ENCODE results near the gene NPPB. TPM values are rescaled to one million over a fixed set of nuclear protein-coding genes. Genes with fewer than 3 reads are reported as not detected.

Gene NPPB
- total RNA-seq, 2 donors from 2014 or later: not detected

DNA sequence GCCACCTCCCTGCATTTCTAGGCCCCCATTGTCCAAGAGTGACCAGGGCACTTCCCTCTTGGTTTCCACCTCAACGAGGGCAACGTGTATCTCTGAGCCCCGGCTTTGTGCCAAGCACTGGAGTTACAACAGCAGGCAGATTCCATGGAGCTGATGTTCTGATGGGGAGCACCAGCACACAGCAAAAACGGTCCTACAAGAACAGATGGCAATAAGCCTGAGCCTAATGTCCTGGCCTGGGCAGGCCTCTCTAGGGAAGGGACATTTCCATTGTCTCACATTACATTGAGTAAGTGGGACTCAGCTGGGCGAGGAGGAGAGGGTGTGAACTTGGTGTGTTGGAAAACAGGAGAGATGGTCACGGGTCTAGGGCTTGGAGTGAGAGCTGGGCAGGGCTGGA lies 27.2 kb upstream of the NPPB start:
- ATAC-seq (no peak), DNase-seq (no peak)
- intact Hi-C loops (cut with DNase I, micrococcal nuclease): no loop called here

DNA sequence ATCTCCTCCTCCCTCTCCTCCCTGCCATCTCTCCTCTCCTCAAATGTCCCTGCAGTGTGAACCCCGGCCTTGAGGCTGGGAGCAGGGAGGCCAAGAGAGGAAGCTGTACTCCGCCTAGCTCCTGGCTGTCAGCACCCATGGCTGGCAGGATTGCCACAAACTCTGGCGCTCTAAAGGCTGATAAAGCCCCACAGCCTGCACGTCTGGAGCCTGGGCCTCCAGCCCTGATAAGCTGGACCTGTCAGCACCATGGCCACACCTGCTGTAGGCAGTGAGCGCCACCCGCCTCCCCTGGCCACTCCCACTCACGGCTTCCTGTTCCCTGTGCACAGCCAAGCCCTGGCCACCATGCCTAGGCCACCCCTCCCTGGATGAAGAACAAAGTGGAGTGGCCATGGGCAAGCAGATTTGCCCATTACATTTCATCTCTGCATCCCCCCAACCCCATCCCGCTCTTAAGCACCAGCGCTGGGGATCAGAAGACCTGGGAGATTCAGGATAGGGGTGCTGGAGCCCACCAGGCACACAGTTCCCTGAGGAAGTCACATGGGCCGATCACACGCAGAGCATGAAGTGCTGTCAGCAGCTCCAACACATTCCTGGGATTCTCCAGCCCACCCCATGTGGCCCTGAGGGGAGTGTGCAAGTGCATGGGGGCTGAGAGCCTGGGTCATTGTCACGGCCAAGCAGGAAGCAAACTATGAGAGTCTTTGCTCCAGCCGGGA lies 24.2 kb upstream of the NPPB start:
- ATAC-seq: peak; percentile 100
- intact Hi-C loops (cut with DNase I, micrococcal nuclease): no loop called here
- DNase-seq: peak; percentile 55 to 75

DNA sequence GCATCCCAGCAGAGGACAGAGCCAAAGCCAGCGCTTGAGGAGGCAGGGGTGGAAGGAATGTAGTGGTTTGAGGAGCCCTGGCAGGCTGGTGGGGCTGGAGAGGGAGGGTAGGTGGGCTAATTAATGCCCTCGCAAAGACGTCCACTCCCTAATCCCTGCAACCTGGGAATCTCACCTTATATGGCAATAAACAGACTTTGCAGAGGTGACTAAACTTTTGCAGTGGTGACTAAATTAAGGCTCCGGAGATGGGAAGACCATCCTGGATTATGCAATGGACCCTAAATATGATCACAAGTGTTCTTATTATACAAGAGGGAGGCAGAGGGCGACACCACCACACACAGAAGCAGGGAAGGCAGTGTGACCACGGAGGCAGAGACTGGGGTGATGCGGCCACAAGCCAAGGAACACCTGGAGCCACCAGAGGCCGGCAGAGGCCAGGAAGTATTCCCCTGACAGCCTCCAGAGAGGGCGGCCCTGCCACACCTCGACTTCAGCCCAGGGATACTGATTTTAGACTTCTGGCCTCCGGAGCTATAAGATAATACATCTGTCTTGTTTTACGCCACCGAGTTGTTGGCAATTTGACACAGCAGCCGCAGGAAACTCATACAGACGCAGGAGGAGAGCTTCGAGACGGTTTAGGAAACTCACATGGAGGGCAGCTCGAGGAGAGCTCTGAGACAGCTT lies 23.1 kb upstream of the NPPB start:
- DNase-seq (no peak), ATAC-seq (no peak)
- intact Hi-C loops (cut with DNase I, micrococcal nuclease): no loop called here

DNA sequence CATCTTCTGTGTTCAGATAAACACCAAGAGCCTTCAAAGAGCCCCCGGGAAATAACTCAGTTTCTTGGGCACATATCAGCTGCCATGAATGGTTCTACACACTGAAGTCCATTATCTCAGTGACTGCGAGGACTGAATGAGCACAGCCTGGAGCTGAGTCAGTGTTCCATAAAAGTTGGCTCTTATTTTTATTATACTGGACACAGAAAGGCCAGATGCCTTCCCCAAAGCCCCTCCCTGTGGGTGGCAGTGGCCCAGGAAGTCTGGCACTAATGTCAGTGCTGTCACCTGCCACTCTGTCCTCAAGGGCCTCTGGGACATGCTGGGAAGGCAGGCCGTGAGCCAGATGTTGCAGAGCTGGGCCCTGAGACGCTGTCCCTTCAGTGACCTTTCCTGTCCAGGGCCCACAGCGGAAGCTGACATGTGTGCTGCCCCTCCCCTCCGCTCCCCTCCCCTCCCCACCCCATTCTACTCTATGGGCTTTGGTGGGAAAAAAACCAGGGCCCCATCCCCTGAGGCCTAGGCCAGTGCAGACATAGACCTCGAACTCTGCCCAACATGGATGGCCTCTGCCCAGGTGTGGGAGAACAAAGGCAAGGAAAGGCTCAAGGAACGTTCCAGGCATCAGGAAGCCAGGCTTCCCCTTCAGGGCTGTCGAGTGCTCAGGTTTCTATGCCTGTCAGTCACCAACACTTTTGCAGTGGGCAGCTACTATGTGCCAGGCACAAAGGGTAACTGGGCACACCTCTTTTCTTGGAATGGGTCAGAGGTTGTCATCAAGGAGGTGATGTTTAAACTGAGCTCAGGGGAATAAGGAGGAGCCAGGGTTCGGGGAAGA lies 22.4 kb upstream of the NPPB start:
- intact Hi-C loops (cut with DNase I, micrococcal nuclease): no loop called here
- ATAC-seq: no peak
- DNase-seq: no peak

DNA sequence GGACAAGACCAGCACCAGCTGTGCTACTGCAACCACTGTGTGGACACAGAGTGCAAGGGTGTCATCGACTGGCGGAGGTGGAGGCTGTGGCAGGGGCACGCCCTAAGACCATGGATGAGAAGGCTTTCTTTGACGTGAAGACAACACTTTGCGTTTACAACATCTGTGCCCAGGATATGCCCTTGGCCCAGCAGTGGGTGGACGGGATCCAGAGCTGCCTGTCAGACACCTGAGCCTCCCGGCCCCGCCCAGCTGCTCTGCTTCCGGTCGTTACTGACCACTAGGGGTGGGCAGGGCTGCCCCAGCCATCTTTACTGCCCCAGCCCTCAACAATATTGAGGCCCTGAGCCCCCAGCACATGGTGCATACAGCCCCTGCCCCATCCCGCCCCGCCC lies 21.4 kb upstream of the NPPB start:
- intact Hi-C loops (cut with DNase I, micrococcal nuclease): no loop called here
- no peak for ATAC-seq
- DNase-seq: no peak

DNA sequence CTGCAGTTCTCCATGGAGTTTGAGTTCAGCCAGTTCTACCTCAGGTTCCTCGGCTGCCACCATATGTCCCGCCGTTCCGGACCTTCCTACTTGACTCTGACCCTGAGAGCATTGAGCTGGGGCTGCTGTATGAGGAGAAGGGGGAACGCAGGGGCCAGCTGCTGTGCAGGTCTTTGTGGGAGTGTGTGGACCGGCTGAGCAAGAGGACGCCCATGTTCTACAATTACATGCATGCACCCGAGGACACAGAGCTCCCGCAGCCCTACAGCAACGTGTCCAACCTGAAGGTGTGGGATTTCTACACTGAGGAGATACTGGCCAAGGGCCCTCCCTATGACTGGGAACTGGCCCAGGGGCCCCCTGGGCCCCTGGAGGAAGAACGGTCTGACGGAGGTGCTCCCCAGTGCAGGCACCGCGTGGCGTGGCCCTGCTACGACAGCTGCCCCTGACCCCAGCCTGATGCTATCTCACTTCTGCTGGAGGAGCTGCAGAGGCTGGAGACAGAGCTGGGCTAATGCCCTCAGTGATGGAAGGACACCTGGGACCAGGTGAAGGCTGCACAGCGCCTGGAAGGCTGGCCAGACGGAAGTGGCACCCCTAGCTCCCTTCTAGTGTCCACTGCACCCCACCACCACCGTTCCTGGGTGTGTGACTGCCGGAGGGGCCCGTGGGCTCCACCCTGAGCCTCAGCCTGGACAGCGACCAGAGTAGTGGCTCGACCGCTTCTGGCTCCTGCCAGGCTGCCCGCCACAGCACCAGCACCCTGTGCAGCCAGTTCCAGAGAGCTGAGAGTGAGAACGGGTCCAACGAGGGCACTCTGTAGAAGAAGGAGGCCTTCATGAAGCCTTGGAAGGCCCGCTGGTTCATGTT lies 20.8 kb upstream of the NPPB start:
- no peak for DNase-seq
- intact Hi-C loops (cut with DNase I, micrococcal nuclease): no loop called here
- ATAC-seq: no peak

DNA sequence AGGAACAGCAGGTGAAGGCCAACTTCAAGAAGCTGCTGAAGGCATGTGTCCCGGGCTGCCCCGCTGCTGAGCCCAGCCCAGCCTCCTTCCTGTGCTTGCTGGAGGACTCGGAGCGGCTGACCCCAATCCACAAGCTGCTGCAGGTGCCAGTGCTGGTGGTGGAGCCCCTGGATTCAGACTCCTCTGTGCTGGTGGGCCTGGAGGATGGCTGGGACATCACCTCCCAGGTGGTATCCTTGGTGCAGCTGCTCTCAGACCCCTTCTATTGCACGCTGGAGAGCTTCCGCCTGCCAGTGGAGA lies 20.1 kb upstream of the NPPB start:
- intact Hi-C loops (cut with DNase I, micrococcal nuclease): no loop called here

DNA sequence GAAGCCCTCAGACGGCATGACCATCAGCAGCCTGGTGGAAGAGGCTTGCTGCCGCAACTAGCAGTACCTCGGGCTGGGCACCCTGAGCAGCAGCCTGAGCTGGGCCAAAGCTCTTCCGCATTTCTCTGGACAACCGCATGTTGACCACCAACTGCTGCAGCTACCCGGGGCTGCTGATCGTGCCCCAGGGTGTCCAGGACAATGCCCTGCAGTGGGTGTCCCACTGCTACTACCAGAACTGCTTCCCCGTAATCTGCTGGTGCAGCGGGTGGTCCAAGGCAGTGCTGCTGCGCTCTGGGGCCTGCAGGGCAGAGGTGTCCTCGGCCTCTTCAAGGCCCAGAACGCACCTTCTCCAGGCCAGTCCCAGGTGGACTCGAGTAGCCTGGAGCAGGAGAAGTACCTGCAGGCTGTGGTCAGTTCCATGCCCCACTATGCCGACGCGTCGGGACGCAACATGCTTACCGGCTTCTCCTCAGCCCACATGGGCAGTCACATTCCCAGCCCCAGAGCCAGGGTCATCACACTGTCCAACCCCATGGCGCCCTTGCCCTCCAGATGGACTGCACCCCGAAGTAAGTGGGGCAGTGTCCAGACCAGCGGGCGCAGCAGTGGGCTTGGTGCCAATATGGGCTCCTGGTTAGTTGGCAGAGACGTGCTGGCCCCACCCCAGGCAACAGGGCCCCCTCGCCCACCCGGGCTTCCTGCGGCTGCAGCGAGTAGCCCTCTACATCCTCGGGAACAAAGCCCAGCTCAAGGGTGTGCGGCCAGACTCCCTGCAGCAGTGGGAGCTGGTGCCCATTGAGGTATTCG lies 19.5 kb upstream of the NPPB start:
- intact Hi-C loops (cut with DNase I, micrococcal nuclease): no loop called here
- no peak for DNase-seq
- no peak for ATAC-seq

More for the DNA sequence above, 20.1 kb upstream of the NPPB start:
- no peak for ATAC-seq
- no peak for DNase-seq

DNA sequence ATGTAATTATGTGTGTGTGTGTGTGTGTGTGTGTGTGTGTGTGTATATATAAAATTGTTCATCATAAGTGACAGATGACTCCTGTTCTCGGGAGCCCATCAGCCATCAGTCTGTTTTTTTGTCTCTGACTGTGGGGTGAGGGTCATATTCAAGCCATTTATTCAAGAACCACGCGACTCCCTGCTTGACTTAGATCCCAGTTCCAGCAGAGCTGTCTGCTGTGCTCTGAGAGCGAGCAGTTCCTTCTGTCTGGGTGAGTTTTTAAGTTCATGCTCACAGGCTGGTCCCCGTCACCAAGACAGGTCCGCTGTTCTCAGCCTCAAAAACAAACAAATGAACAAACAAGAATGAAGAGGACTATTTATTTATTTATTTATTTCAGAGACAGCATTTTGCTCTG lies 18.3 kb upstream of the NPPB start:
- DNase-seq (no peak), ATAC-seq (no peak)
- intact Hi-C loops (cut with DNase I, micrococcal nuclease): no loop called here

DNA sequence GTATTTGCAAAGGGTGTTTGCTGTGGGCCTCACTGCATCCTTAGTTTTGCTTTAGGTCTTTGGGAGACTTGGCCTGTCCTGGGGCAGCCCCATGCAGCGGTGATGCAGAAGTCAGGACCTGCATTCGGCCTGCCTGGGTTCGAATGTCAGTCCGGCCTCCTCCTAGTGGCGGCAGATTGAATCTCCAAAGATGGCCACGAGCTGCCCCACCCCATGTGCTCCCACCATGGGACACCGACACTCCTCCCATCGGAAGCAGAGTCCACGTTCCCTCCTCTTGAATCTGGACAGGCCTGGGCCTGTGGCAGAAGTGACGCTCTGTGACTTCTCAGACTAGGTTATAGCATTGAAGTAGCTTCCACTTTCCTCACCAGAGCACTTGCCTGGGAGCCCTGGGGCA lies 16.3 kb upstream of the NPPB start:
- intact Hi-C loops (cut with DNase I, micrococcal nuclease): no loop called here
- DNase-seq (no peak), ATAC-seq (no peak)

DNA sequence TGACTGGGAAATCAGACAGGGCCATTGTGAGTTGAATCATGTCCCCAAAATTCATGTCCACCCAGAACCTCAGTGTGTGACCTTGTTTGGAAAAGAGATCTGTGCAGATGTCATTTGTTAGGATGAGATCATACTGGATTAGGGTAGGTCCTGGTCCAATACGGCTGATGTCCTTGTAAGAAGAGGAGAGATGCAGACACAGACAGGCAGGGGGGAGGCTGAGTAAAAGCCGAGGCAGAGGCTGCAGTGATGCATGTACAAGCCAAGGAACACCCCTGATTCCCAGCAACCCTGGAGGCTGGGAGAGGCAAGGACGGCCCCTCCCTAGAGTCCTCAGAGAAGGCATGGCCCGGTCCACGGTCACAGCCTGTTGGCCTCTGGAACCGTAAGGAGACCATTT lies 15.9 kb upstream of the NPPB start:
- intact Hi-C loops (cut with DNase I, micrococcal nuclease): no loop called here
- no peak for ATAC-seq
- DNase-seq: no peak

DNA sequence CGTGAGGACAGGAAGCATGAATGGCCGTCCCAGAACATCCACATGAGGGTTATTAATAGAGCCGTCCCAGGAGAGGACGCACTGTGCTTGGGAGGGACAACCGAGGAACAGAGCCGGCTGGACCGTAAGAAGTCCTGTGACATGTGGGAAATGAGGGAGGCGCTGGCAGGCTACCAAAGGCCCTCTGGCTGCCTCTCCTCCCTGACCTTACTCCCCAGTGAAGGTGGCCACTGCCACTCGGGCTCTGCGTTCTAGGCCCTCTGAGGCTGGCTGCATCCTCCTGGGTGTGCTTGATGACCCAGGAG lies 15.5 kb upstream of the NPPB start:
- intact Hi-C loops (cut with DNase I, micrococcal nuclease): no loop called here
- ATAC-seq (no peak), DNase-seq (no peak)

DNA sequence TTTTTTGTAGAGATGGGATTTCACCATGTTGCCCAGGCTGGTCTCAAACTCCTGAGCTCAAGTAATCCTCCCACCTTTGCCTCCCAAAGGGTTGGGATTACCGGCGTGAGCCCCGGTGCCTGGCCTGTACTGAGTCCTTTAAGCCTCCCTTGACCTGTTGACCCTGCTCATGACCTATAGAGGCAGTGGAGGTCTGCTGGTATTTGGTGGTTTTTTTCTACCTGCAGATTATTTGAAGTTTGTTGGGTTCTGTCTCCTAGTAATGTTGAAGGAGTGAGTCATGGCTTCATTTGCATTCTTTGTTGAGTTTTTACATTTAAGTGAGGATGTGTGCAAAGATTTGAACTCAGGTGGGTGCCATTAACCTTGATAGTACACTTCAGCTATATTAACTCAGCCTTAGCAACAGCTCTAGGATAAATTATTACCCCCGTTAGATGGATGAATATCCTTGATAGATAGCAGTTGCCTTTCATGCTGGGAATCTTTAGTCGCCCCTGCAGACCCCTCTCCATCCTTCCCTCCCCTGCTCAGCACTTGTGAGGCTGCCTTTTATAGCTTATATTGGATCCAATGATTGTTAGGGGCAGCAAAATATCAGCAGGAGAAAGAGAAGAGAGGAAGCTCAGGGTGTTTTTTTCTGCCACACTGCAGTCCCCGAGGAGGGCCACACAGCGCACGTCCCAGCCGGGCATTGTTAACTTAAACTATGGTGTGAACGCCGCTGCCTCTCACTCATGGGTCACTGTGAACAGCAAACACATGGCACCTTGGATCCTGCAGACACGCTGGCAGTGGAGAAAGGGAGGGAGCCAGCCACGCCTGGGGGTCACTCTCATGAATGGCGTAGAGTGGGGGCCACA lies 14.9 kb upstream of the NPPB start:
- DNase-seq (no peak), ATAC-seq (no peak)
- intact Hi-C loops (cut with DNase I, micrococcal nuclease): no loop called here

DNA sequence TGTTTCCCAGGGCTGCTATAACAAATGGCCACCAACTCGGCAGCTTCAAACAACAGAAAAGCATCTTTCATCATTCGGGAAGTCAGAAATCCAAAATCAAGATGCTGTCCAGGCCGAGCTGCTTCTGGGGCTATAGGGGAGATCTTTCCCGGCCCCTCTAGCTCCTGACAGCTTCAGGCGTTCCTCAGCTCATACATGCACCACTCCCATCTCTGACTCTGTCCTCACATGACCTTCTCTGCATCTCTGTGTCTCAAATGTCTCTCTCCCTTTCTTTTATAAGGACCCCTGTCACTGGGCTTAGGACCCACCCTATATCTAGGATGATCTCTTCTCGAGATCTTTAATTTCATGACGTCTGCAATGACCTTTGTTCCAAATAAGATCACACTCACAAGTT lies 13.8 kb upstream of the NPPB start:
- no peak for DNase-seq
- no peak for ATAC-seq
- intact Hi-C loops (cut with DNase I, micrococcal nuclease): no loop called here

DNA sequence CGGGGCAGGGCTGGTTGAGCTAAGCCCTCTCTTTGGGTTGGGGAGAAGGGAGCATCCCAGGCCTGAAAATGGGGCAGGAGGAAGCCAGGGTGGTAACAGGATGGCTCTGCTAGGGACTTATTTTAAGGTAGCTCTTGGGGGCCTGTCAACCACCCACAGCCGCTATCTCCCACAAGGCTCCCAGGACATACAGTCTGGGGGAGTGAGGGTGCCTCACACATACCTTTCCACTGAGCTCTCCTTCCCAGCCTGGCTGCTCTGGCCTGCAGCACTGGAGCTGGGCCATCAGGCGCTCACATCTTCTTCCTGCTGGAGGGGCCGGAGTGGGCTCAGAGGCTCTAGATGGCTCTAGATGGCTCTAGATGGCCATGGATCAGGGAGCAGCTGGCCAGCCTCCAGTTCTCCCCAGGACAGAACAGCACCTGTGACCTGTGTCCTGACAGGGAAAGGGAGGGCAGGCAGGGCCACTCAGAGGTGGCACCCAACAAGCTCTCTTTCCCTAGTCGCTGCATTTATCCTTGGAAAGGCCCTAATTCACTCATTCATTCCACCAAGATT lies 11.0 kb upstream of the NPPB start:
- intact Hi-C loops (cut with DNase I, micrococcal nuclease): no loop called here
- DNase-seq (no peak), ATAC-seq (no peak)

DNA sequence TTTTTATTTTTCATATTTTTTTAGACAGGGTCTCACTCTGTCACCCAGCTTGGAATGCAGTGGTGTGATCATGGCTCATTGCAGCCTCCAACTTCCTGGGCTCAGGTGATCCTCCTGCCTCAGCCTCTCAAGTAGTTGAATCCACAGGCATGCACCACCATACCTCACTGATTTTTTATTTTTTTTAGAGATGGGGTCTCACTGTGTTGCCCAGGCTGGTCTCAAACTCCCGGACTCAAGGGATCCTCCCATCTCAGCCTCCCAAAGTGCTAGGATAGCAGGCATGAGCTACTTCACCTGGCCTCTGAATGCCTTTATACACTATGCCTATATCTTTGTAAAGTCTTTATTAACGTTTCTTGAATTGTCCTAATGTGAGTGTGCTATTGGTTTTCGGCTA lies 10.4 kb upstream of the NPPB start:
- ATAC-seq (no peak), DNase-seq (no peak)
- intact Hi-C loops (cut with DNase I, micrococcal nuclease): no loop called here

DNA sequence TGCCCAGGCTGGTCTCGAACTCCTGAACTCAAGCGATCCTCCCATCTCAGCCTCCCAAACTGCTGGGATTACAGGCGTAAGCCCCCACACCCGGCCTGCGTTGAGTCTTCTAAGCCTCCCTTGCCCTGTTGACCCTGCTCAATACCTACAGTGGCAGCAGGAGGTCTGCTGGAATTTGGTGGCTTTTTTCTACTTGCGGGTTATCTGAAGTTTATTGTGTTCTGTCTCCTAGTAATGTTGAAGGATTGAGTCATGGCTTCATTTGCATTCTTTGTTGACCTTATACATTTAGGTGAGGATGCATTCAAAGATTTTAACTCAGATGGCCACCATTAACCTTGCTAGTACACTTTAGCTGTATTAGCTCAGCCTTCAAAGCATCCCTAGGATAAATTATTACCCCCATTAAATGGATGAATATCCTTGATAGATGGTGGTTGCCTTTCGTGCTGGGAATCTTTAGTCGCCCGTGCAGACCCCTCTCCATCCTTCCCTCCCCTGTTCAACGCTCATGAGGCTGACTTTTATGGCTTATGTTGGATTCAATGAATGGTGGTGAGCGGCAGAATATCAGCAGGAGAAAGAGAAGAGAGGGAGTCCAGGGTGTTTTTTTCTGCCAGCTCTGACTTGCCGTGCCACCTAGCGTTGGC lies 9.7 kb upstream of the NPPB start:
- ATAC-seq (no peak), DNase-seq (no peak)
- intact Hi-C loops (cut with DNase I, micrococcal nuclease): no loop called here
